ENCODE results near the gene SETSIP.
"Not testable (repeated sequence)": the region's sequence is repeated elsewhere in the genome, so short reads cannot be mapped to it uniquely, and the experiment has no call there.

SETSIP gene, protein sequence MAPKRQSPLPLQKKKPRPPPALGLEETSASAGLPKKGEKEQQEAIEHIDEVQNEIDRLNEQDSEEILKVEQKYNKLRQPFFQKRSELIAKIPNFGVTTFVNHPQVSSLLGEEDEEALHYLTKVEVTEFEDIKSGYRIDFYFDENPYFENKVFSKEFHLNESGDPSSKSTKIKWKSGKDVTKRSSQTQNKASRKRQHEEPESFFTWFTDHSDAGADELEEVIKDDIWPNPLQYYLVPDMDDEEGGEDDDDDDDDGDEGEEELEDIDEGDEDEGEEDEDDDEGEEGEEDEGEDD

DNA sequence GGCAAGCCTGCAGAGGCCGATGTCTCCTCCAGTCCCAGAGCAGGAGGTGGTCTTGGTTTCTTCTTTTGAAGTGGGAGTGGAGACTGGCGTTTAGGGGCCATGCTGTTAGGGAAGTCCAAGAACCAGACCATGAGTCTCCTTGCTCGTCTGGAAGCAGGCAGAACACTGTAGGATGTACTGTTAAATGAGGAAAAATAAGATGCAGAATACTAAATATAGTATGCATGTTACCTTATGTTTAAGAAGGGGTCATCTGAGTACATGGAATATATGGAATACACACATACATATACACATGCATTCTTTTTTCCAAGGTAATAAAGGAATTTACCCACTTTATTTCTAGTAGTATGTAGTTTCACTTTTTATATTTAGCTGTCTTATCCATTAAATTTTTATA, at the start of gene SETSIP:
TSS of gene SETSIP (minus strand) at position 101 of the 400 bp plus-strand sequence. CDS start at position 101, 0 bp downstream.
- no peak for DNase-seq (ENCODE audit: low read depth in 2 of 2)

DNA sequence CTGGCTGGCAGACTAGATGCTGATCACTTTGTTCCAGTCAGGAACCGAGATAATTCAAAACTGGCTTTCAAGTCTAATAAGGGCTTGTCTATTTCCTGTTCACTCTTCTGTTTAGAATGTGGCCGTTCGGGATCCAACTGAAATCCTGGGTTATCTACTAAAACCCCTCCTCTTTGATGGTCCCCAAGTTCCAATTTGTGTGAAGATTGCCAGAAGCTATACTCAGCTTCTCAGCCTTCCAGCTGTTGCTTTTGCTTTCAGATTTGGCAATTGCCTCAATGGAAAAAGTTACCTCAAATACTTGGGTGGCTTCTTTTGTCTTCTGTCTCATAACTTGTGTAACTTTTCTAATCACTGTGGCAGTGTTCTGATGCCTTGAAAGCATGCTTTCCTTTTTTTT, 48.7 kb upstream of the SETSIP start:
- DNase-seq (ENCODE audit: low read depth in 2 of 2) = no peak

DNA sequence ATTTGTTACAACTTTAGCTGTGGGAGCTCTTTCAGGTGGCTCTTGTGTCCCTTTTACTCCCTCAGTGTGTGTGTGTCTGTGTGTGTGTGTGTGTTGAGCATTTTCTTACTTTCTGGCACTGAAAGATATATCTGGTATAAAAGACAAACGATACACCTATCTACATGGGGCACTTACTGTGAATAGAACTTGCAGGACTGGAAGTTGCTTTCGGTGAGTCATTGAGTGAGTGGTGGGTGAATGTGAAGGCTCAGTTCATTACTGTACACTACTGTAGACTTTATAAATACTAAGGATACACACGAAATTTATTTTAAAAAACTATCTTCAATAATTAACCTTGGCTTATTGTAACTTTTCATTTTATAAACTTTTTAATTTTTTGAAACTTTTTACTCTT, 43.6 kb upstream of the SETSIP start:
- no peak for DNase-seq (ENCODE audit: low read depth in 2 of 2)

DNA sequence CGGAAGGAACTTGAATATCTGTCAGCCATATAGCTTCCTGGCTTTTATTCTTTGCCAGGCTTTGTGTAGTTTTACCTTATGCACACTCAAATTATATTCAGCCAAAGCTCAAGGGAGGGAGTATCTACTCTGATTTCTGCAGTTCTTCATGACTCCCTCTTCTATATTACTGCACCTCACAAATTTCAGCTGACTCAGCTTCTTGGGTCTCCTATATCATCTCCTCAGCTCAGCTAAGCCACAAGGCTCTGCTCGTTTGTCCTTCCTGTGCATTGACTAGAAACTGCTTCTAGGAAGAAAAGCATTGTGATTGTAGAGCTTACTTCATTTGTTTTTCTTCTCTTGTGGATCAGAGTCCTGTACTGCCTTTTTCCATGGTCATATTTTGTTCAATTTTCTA, 42.3 kb upstream of the SETSIP start:
- no peak for DNase-seq (ENCODE audit: low read depth in 2 of 2)

DNA sequence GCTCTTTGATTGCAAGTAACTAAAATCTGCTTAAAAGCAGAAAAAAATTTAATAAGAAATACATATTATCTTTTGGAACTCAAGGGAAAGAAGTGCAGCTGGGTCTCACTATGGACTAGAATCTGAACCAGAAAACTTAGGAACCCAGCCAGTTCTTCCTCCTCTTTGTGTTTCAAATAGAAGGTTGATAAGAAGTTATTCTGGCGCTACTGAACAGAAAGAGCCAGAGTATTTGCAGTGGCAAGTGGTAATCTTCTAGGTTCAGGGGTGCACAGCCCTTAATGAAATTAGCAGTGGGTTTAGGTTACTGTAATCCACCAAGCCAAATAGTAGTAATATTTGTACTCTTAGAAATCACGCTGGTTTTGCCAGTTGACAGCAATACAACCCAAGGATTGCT, 33.4 kb upstream of the SETSIP start:
- no peak for DNase-seq (ENCODE audit: low read depth in 2 of 2)

DNA sequence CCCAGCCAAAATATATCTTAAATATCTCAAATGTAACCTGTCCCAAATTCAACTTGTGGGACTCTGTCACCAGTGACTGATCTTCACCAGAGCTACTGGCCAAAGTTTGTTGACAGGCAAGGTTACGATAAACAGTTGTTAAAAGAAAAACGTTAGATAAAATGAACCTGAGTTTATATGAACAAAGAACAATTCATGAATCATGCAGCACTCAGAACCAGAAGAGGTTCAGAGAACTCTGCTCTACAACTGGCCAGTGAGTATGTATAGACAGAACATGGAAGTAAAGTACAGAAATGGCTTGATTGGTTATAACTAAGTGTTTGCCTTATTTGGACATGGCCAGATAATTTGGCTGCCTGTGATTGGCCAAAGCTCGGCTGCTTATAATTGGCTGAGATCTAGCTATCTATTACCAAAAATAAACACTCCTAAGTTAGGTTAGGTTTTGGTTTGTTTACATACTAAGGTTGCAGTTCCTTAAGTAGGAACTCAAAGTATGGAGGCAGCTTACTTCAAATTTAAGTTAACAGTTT, 30.4 kb upstream of the SETSIP start:
- DNase-seq (ENCODE audit: low read depth in 2 of 2) = no peak

DNA sequence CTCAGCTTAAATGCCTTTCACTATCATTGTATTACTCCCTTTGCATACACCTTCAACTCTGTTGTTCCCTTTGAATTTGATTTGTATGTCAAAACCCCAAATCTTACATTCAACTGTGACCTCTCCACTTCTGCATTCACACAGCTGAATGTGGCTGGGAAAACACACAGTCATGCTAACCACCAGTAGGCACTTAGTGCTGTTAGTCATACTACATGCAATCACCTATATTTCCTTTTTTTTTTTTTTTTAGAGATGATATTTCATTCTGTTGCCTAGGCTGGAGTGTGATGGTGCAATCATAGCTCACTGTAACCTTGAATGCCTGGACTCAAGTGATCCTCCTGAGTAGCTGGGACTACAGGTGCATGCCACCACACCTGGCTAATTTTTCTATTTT, 21.1 kb upstream of the SETSIP start:
- no peak for DNase-seq (ENCODE audit: low read depth in 2 of 2)

DNA sequence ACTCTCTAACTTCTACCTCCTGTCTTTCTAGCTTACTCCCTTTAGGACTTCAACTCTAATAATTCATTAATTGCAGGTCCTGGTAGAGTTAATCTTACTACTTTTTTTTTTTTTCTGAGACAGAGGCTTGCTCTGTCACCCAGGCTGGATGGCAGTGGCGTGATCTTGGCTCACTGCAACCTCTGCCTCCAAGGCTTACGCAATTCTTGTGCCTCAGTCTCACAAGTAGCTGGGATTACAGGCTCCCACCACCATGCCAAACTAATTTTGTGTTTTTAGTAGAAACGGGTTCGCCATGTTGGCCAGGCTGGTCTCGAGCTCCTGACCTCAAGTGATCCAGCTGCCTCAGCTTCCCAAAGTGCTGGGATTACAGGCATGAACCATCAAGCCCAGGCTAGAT, 20.7 kb upstream of the SETSIP start:
- no peak for DNase-seq (ENCODE audit: low read depth in 2 of 2)

DNA sequence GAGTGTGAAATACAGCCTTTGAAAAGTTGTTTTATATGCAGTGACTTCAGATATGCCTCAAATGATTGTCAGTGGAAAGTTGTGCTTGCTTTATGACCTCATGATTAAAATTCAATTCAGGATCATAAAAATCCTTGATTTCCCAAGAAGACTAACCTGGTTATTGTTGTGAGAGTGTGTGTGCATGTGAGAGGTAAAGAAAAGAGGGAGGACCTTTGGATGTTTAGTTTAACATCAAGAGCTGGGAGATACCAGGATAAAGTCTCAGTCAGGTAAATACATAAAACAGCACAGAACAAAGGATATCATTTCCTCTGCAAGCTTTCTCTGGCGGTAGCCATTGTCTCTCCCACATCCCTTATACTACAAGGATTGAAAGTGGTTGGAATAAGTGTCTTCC, 19.4 kb upstream of the SETSIP start:
- no peak for DNase-seq (ENCODE audit: low read depth in 2 of 2)

DNA sequence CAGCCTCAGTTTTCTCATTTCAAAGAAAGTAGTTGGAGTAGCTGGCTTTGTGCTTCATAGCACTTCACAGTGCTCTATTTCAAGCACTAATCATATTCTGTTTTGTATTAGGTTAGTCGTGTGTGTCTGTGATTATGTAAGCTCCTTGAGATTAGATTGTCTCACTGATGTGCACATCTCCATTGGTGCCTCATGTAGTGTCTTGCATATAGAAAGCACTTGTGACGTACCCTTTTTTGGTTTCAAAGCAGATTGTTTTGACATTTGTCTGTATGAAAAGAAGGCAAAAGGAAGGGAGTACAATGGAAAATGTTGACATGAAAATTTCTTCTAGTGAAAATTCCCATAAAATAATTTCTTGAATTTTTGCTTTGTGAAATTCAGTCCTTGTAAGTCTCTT, 18.9 kb upstream of the SETSIP start:
- DNase-seq (ENCODE audit: low read depth in 2 of 2) = no peak

DNA sequence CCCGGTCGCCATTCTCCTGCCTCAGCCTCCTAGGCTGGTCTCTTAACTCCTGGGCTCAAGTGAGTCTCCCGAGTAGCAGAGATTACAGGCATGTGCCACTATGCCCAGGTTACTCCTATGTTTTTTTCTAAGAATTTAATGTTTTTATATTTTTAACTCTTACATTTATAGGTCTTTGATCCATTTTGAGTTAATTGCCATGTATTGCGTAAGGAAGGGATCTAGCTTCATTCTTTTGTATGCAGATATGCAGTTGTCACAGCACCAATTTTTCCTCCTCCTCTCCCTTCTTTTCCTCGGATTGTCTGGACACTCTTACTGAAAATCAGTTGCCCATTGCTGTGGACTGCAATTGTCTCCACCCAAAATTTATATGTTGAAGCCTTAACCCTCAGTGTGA, 16.4 kb upstream of the SETSIP start:
- DNase-seq (ENCODE audit: low read depth in 2 of 2) = no peak

DNA sequence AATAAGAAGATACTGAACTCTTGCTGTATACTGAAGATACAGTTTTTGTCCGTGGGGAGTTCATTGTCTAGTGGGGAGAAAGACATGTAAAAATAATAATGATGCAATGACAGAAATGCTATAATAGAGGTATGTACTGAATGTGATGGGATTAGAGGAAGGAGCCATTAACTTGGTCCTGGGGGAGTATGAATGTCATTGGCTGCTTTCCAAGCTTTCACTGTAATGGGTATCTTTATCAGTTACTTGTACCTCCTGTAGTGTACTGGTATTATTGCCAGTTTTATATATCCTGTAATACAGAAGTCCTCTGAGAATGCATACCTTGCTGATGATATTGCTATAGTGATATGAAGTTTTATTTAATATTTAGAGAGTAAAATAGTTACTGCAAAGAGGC, 12.3 kb upstream of the SETSIP start:
- no peak for DNase-seq (ENCODE audit: low read depth in 2 of 2)

DNA sequence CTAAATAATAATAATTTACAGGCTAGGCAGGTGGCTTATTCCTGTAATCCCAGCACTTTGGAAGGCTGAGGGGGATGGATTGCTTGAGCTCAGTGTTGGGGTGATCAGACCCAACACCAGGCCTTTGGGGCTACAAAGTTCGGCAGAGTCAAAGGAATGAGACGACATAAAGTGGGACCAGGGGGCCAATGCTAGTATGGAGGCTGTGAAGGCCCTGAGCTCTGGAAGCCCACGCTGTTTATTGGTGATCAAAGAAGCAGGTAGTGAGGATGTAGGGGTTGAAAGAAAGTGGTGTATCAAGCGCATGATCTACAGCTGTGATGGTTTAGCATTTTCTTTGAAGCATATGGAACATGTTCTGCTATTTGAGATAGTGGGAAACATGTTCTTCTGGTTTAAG, 10.5 kb upstream of the SETSIP start:
- no peak for DNase-seq (ENCODE audit: low read depth in 2 of 2)

DNA sequence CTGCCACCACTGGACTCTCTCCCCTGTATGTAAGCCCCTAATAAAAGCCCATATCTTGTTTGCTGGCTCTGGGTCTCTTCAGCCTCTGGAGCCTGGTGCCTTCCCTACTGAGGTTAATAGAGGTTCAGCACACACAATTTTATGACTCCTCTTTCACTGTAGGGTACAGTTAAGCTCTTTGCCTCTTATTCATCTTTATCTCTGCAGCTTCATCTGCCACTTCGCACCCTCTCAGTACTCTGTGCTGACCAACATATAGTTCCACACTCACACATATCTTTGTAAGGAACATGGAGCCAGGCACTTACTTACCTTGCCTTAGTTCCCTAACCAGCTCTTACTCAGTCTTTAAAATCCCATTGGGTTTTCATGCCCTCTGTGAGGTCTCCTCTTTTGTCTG, 9.4 kb upstream of the SETSIP start:
- no peak for DNase-seq (ENCODE audit: low read depth in 2 of 2)

DNA sequence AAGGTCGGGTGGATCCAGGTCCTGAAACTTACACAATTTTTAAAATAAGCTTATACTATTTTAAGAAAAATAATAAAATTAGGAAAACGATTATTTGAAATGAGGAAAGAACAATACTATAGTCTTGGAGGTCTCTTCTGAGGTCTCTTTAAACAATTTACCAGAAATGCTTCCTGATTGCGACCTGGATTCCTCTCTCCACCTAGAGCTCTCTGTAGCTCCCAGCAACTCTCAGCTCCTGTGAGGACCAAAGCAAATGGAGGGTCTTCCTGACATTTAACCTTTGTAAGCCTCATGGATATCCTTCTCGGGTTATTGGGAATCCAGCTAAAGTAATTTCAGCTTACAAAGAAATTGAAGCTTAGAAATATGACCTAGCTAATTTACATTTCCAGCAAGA, 5.8 kb upstream of the SETSIP start:
- DNase-seq (ENCODE audit: low read depth in 2 of 2) = no peak

DNA sequence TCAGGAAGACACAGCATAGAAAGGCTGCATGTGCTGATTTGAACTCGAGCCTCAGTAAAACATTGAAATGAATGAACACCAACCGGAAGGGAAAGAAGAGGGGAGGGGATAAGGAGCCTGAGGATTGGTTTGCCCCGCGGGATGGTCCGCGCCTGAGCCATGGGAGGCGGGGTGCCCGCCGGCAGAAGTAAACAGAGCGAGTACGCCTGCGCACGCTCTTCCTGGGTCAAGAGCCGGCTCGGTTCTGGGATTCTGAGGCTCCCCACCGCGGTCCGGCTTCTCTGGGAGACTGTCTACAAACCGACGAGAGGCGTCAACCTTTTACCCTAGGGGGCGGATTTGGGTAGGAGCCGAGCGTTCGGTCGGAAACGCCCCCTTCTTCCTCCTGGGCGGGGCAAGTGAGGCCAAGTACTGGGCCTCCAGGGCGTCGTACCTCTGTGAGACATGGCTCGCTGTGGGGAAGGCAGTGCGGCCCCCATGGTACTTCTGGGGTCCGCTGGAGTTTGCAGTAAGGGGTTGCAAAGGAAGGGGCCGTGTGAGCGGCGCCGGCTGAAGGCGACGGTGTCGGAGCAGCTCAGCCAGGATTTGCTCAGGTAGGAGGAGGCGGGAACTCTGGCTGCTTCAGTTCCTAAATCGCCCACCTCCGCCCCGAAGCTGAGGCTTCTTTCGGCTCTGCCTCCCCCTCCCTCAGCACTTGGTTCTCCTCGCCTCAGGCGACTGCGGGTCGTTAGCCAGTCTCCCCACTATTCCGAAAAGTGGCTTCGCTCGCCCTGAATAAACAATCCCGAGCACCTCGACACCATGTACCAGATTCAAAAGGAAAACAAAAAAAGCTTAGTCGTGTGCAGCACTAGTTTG, 5.1 kb upstream of the SETSIP start, which contains the start of gene BTBD8:
TSS of gene BTBD8 (plus strand) at position 218 of the 858 bp plus-strand sequence. CDS start at position 445, 227 bp downstream.
- peak; percentile 66 to 74 for DNase-seq (ENCODE audit: low read depth in 2 of 2)

DNA sequence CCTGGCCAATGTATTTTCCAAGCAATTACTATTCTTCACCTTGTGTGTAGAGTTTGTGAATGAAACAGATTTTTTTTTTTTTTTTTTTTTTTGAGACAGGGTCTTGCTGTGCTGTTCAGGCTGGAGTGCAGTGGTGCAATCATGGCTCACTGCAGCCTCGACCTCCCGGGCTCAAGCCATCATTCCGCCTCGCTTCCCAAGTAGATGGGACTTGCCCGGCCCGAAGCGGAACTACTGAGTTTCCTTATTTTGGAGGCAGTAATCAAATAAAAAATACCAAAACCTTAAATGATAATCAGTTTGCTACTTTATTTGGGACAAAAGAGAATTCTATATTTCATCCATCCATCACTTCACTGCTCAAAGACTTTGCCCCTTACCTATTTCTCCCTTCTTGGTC, 4.2 kb upstream of the SETSIP start:
- no peak for DNase-seq (ENCODE audit: low read depth in 2 of 2)

DNA sequence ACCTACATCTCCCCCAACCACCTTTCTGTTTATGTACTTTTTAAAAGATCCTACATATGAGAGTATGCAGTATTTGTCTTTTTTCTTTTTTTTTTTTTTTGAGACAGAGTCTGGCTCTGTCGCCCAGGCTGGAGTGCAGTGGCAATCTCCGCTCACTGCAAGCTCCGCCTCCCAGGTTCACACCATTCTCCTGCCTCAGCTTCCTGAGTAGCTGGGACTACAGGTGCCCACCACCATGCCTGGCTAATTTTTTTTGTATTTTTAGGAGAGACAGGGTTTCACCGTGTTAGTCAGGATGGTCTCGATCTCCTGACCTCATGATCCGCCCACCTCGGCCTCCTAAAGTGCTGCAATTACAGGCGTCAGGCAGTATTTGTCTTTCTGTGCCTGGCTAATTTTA, 2.9 kb upstream of the SETSIP start:
- DNase-seq (ENCODE audit: low read depth in 2 of 2) = not testable (repeated sequence)

DNA sequence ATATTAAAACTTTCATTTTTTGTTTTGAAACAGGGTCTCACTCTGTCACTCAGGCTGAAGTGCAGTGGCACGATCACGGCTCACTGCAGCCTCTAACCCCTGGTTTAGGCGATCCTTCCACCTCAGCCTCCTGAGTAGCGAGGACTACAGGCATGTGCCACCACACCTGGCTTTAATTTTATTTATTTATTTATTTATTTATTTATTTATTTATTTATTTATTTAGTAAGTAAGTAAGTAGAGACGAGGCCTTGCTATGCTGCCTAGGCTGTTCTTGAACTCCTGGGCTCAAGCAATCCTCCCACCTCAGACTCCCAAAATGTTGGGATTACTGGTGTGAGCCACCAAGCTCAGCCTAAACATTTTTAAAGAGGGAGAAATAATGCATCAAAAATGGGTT, 1.2 kb upstream of the SETSIP start:
- no peak for DNase-seq (ENCODE audit: low read depth in 2 of 2)

DNA sequence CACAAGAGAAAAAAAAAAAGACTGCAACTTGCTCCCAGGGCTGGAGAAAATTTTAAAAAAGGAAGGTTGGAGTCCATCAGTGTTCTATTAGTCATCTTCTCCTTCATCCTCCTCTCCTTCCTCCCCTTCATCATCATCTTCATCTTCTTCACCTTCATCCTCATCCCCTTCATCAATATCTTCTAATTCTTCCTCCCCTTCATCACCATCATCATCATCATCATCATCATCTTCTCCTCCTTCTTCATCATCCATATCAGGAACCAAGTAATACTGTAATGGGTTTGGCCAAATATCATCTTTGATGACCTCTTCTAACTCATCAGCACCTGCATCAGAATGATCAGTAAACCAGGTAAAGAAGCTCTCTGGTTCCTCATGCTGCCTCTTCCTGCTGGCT, 765 bp downstream of the SETSIP start:
- DNase-seq (ENCODE audit: low read depth in 2 of 2) = not testable (repeated sequence)

DNA sequence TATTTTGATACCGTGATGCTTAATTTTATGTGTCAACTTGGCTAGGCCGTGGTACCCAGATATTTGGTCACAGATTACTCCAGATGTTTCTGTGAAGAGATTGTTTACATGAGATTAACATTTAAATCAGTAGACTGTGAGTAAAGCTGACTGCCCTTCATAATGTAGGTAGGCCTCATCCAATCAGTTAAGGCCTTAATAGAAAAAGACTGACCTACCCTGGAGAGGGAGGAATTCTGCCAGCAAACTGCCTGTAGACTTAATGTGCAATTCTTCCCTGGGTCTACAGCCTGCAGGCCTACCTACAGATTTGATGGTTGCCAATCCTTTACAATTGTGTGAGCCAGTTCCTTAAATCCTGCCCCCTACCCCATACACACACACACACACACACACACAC, 4.3 kb downstream of the SETSIP start:
- DNase-seq (ENCODE audit: low read depth in 2 of 2) = no peak

DNA sequence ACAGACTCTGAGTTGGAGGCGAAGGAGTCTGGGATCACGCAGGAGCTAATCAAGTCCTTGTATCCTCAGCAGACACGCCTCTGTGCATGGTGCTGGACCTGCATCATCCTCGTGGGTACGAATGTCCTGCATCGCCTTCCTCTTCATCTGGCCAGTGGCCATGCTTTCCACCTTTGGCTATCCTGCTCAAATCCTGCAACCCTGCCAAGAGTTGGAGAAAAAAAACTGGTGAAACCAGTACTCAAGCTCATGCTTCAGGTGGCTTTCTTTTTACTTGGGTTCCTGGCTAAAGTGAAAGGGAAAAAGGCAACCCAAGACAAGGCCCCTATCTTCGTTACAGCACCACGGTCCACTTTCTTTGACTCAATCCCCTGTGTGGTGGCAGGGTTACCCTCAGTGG, 8.9 kb downstream of the SETSIP start:
- DNase-seq (ENCODE audit: low read depth in 2 of 2) = no peak

DNA sequence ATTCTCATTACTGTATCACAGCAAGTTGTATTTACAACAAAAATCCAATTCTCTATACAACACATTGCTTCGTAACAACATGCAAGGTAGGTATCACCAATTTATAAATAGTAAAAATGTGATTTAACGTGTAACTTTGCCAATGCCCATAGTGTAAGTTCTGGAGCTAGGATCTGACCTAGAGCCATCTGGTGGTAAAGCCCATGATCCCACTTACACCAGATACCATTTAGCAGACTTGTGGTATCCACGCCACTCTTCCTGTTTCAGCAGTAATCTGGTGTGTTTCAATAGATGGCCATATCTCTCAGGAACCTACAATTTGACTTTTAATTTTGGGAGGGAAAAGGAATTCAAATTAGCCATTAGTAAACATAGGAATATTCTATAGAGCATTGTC, 10.2 kb downstream of the SETSIP start:
- no peak for DNase-seq (ENCODE audit: low read depth in 2 of 2)
